GM20000 (cell line): ENCODE measurements around the gene MICU2.
"Not testable (repeated sequence)": the region's sequence is repeated elsewhere in the genome, so short reads cannot be mapped to it uniquely, and the experiment has no call there.

Source experiments
- DNase-seq: peaks from one replicate; pipeline ENCODE4 v3.0.0; 2012; ENCODE audit warnings: low spot score
- CTCF ChIP-seq: IDR thresholded peaks from 2 replicates; pipeline ENCODE4 v1.5.1; 2012; ENCODE audit warnings: mild to moderate bottlenecking, control low read depth; ENCODE audit errors: extremely low read depth, missing control alignments

The MICU2 gene

GRCh38 chr13:21594715-21595545 is 9.0 kb downstream of the MICU2 start:
- no peak for DNase-seq
- TF ChIP-seq CTCF, result no peak

- not testable (repeated sequence) for DNase-seq
Observed at GRCh38 chr13:21590665-21591456, 13.1 kb downstream of the MICU2 start.

- no peak for DNase-seq
- TF ChIP-seq CTCF, result no peak
Observed at GRCh38 chr13:21590231-21590630, 13.7 kb downstream of the MICU2 start.

- DNase-seq, result not testable (repeated sequence)
Observed at GRCh38 chr13:21589510-21589909, 14.5 kb downstream of the MICU2 start.

GRCh38 chr13:21588411-21588810 is 15.6 kb downstream of the MICU2 start:
- not testable (repeated sequence) for DNase-seq

- TF ChIP-seq CTCF, result no peak
- DNase-seq, result no peak
Observed at GRCh38 chr13:21584973-21585592, 18.9 kb downstream of the MICU2 start.

GRCh38 chr13:21583478-21583877 is 20.5 kb downstream of the MICU2 start:
- no peak for TF ChIP-seq CTCF

GRCh38 chr13:21580736-21581135 is 23.2 kb downstream of the MICU2 start:
- TF ChIP-seq CTCF, result no peak
- DNase-seq, result no peak

More at GRCh38 chr13:21583478-21583877, 20.5 kb downstream of the MICU2 start:
- DNase-seq, result no peak
